Immature natural killer cell (primary cell): ENCODE data around the gene ZNF423. TPM values are rescaled to one million over a fixed set of nuclear protein-coding genes. Genes with fewer than 3 reads are reported as not detected.
"Not testable (repeated sequence)": the region's sequence is repeated elsewhere in the genome, so short reads cannot be mapped to it uniquely, and the experiment has no call there.

Experiments used
- DNase-seq, 3 donors: peaks; one replicate each; pipeline ENCODE4 v3.0.0; 2022; ENCODE audit warnings: mixed read lengths in 1 of 3
- H3K27ac Mint-ChIP-seq, 6 donors: one replicate each; pipeline ENCODE4 v1.8.0; 2020; ENCODE audit warnings: mixed read lengths in 6 of 6, mild to moderate bottlenecking in 5 of 6, inconsistent platforms in 4 of 6, moderate library complexity in 3 of 6
- H3K27me3 Mint-ChIP-seq, 3 donors: one replicate each; pipeline ENCODE4 v1.8.0; 2020 to 2021; ENCODE audit warnings: low read depth in 3 of 3, mild to moderate bottlenecking in 3 of 3, mixed read lengths in 3 of 3, moderate library complexity in 3 of 3, inconsistent platforms in 1 of 3
- H3K36me3 Mint-ChIP-seq, 3 donors: one replicate each; pipeline ENCODE4 v1.8.0; 2020; ENCODE audit warnings: mixed read lengths in 3 of 3, inconsistent platforms in 2 of 3, mild to moderate bottlenecking in 2 of 3
- H3K4me1 Mint-ChIP-seq, 2 donors: one replicate each; pipeline ENCODE4 v1.8.0; 2020; ENCODE audit warnings: inconsistent platforms in 2 of 2, mild to moderate bottlenecking in 2 of 2, mixed read lengths in 2 of 2, moderate library complexity in 1 of 2
- H3K4me3 Mint-ChIP-seq, 5 donors: one replicate each; pipeline ENCODE4 v1.8.0; 2020; ENCODE audit warnings: mild to moderate bottlenecking in 5 of 5, mixed read lengths in 5 of 5, inconsistent platforms in 3 of 5, moderate library complexity in 3 of 5
- H3K9me3 Mint-ChIP-seq, 6 donors: one replicate each; pipeline ENCODE4 v1.8.0; 2020; ENCODE audit warnings: mild to moderate bottlenecking in 6 of 6, mixed read lengths in 6 of 6, inconsistent platforms in 4 of 6, moderate library complexity in 3 of 6
- polyA plus RNA-seq, 3 donors: library from polyadenylated mRNA; unstranded; fragments of 300-500 nt; fragmentation: Illumina TruSeq; gene quantifications; one replicate each; pipeline ENCODE4 v1.2.3, GENCODE V29; 2021

ZNF423 gene
- polyA plus RNA-seq, 3 donors from 2014 or later = not detected

DNA sequence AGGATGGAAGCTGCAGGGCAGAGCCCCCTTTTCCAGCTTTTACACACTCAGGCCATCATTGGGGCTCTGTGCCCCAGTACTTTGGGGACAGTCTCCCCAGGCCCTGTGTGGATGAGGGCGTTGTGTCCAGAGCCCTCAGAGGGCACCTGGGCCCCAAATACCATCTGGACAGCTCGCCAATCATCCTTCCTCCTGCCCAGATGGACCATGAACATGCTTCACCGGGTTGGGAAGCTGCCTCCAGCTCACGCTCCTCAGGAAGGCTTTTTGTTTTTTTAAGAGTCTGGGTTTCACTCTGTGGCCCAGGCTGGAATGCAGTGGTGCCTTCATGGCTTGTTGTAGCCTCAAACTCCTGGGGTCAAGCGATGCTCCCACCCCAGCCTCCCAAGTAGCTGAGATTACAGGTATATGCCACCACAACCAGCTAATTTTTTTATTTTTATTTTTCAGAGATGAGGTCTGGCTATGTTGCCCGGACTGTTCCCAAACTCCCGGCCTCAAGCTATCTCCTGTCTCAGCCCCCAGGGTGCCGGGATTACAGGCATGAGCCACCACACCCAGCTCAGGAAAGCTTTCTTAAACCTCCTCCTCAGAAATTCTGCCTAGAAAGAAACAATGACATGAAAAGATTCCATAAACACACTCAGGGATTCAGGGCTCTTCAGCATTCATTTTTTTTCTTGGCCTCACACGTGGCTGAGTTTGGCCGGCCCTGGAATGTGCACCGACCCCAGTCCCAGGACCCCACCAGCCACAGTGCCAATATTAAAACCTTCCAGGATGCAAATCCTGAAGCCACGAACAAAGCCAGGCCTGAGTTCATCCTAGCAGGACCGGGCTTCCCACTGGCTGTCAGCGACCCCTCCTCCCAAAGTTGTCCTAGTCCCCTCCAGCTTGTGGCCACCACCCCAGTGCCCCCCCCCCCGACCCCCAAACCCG, 27.4 kb upstream of the ZNF423 start:
- peaks cover 2 to 8% (median 4%) of the 10 kb centered on the region in 3 donors for H3K27me3 Mint-ChIP-seq
- DNase-seq = no peak
- no peak overlapping the region for H3K27ac Mint-ChIP-seq
- H3K36me3 Mint-ChIP-seq = no peaks in the 10 kb centered on the region
- no peaks in the 10 kb centered on the region for H3K9me3 Mint-ChIP-seq
- no peak overlapping the region for H3K4me3 Mint-ChIP-seq
- no peaks in the 10 kb centered on the region for H3K4me1 Mint-ChIP-seq

DNA sequence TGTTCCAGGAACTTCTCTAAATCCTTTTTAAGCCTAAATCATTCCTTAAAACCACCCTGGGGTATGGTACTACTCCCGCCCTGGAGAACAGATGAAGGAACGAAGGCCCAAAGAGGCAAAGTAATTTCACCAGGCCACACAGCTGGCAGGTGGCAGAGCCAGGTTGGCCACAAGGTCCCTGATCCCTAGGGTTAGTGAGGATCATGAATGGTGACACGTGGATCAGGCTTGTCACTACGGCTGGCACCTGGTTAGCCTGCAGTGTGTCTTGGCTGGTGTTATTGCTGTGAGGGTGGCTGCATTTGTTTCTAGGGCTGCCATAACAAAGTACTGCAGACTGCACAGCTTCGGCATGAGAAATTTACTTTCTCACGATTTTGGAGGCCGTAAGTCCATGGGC, 26.0 kb upstream of the ZNF423 start:
- no peak for DNase-seq
- Mint-ChIP-seq H3K36me3 (no peaks in the 10 kb centered on the region), H3K27ac (no peak overlapping the region), H3K27me3 (peaks cover 2 to 10% (median 9%) of the 10 kb centered on the region in 3 donors), H3K9me3 (peaks cover 0 to 3% (median 0%) of the 10 kb centered on the region in 6 donors), H3K4me1 (no peaks in the 10 kb centered on the region), H3K4me3 (no peak overlapping the region)

DNA sequence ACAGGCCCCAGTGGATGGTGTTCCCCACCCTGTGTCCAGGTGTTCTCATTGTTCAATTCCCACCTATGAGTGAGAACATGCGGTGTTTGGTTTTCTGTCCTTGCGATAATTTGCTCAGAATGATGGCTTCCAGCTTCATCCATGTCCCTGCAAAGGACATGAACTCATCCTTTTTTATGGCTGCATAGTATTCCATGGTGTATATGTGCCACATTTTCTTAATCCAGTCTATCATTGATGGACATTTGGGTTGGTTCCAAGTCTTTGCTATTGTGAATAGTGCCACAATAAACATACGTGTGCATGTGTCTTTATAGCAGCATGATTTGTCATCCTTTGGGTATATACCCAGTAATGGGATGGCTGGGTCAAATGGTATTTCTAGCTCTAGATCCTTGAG, 22.6 kb upstream of the ZNF423 start:
- H3K4me3 Mint-ChIP-seq, H3K27ac Mint-ChIP-seq, H3K9me3 Mint-ChIP-seq, DNase-seq, H3K36me3 Mint-ChIP-seq, H3K4me1 Mint-ChIP-seq: not testable (repeated sequence)
- peaks cover 3 to 11% (median 10%) of the 10 kb centered on the region in 3 donors for H3K27me3 Mint-ChIP-seq

DNA sequence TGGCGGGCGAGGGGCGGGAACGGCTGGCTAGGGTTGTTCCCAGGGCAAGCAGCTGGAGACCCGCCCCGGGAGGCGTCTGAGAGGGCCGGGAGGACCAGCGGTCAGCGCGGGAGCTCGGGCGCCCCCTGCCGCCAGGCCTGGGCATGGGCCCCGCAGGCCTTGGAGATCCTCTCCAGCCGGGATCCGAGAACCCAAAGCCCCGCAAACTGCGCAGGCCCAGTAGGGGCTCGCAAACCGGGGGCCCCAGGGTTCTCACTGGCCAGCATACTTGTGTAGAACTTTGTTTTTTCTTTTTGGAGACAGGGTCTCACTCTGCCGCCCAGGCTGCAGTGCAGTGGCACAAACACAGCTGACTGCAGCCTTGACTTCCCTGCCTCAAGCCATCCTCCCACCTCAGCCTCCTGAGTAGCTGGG, 20.8 kb upstream of the ZNF423 start:
- Mint-ChIP-seq H3K9me3 (peaks cover 0 to 3% (median 0%) of the 10 kb centered on the region in 6 donors), H3K27me3 (peaks cover 4 to 11% (median 10%) of the 10 kb centered on the region in 3 donors), H3K4me1 (no peaks in the 10 kb centered on the region), H3K36me3 (no peaks in the 10 kb centered on the region), H3K4me3 (no peak overlapping the region), H3K27ac (no peak overlapping the region)
- DNase-seq = no peak

DNA sequence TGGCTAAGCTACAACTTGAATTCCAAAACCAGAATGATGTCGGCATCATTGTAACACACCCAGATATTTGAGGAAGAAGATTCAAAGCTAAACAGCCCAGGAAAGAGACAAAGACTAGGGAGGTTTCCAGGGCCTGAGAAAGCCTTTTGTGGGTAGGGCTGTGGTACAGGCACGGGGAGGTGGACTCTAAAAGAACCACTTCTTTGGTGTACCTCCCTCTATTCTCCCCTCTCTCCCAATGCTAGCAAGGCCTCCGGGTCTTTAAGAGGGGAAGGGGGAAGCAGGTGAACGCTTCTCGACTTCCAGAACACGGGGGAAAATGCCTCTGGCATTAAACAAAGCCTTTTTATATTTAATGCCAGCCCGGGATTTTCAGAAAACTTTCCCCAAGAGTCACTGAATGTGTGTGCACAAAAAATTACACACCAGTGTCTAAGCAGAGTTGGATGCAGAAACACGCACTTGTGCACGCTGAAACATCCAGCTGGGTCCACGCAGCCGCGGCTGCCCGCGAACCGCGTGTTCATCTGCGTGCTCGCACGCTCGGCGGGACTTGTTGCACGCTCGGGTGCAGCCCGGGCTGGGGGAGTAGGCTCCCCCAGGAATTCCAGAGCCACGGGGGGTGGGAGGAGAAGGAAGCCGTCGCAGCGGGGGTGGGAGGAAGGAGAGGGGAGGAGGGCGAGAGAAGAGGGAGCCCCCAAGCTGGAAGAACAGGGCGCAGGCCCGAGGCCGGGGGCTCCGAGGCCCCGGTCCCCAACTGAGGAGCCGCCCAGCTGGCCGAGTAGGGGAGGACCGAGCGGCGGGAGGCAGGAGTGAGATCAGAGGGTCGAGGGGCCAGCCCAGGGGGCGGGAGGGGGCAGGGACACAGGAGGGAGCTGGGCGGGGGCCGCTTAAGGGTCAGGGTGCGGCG, 20.1 kb upstream of the ZNF423 start:
- peaks cover 0 to 3% (median 0%) of the 10 kb centered on the region in 6 donors for H3K9me3 Mint-ChIP-seq
- H3K36me3 Mint-ChIP-seq = no peaks in the 10 kb centered on the region
- H3K4me1 Mint-ChIP-seq = no peaks in the 10 kb centered on the region
- H3K27me3 Mint-ChIP-seq = peaks cover 4 to 11% (median 10%) of the 10 kb centered on the region in 3 donors
- H3K4me3 Mint-ChIP-seq = no peak overlapping the region
- no peak for DNase-seq
- no peak overlapping the region for H3K27ac Mint-ChIP-seq

DNA sequence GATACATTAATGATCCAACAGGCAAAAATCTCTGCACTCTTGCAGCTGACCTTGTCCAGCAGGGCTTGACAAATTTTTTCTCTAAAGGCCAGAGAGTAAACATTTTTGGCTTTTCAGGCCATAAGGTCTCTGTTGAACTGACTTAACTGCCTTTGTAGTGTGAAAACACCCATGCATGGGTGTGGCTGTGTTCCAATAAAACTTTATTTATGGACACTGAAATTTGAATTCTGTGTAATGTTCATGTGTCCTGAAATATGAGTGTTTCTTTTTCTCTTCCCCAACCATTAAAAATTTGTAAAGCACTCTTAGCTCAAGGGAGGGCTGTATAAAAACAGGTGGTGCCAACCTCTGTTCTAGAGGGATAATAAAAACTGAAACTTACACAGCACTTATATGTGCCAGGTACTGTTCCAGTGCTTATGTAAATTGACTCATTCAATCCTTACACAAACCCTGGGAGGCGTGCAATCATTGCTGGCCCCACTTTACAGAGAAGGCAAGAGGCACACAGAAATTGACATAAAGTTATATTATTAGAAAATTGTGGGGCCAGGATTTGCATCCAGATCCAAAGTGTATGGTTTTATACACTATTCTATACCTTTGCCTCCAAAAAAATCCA, 18.8 kb upstream of the ZNF423 start:
- Mint-ChIP-seq H3K4me1 (no peaks in the 10 kb centered on the region), H3K4me3 (no peak overlapping the region), H3K36me3 (no peaks in the 10 kb centered on the region), H3K9me3 (peaks cover 0 to 3% (median 0%) of the 10 kb centered on the region in 6 donors), H3K27me3 (peaks cover 5 to 11% (median 5%) of the 10 kb centered on the region in 3 donors), H3K27ac (no peak overlapping the region)
- no peak for DNase-seq

DNA sequence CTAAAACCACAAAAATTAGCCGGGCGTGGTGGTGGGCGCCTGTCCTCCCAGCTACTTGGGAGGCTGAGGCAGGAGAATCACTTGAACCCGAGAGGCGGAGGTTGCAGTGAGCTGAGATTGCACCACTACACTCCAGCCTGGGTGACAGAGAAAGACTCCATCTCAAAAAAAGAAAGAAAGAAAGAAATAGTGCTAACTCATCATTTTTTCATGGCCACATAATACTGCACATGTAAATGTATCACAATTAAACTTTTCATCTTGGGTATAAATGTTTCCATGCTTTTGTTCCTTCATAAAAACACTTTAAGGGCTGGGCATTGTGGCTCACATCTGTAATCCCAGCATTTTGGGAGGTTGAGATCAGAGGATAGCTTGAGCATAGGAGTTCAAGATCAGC, 15.9 kb upstream of the ZNF423 start:
- not testable (repeated sequence) for DNase-seq, H3K36me3 Mint-ChIP-seq, H3K27me3 Mint-ChIP-seq, H3K4me1 Mint-ChIP-seq, H3K4me3 Mint-ChIP-seq, H3K9me3 Mint-ChIP-seq, H3K27ac Mint-ChIP-seq

DNA sequence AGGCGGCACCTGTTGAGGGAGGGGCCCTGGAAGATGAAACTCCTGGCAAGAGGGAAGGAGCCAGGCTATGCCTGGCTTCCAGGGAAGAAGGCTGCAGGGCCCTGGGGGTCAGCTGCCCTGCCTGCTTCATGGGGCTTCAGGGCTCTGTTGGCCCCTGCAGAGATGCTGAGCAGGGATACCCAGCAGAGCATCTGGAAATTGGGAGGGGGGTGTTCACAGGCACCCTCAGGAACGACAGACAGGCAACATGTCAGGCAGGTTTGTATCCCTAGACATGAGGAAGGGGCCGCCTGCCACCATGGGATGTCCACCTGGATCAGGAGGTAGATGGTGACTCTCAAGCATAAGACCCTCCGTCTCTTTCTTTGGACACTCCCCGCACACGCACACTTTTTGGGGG, 13.8 kb upstream of the ZNF423 start:
- Mint-ChIP-seq H3K9me3 (no peaks in the 10 kb centered on the region), H3K27me3 (peaks cover 0 to 5% (median 3%) of the 10 kb centered on the region in 3 donors), H3K27ac (no peak overlapping the region), H3K4me1 (no peaks in the 10 kb centered on the region), H3K36me3 (no peaks in the 10 kb centered on the region), H3K4me3 (no peak overlapping the region)
- DNase-seq = no peak

DNA sequence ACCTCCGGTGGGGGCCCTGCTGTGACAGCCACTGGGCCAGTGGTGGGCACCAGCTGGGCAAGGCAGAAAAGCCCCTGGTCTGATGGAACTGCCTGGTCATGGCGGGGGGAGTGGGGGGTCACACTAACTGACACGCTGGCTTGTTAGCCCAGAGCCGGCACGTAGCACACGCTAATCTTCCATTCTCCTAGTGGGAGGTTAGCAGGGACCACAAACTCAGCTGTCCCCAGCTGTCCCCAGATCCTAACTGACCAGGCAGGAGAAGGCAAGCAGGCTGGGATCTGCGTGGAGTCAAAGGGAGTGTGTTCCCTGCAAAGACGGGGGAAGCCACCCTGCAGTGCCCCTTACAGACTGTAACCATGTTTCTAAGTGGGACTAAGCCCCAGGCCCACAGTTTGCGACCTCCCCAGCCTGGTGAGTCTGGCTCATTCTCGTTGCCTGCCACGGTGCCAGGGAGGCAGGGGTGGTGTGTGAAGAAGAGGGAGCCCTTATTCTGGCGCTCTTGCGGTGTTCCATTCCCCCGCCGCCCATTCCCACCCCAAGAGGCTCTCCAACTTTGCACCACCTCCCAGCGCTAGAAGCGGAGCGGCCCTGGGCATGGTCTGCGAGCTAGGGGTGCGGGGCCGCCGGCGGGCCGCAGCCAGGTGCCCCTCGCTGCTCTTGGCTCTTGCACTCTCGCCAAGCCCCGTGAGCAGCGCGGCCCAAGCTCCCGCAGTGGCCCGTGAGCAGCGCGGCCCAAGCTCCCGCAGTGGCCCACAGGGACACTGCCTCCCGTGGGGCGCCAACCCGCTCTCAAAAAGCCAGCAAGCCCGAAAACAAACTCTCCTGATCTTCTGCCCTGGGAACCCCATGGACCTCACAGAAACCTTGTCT, 12.1 kb upstream of the ZNF423 start:
- Mint-ChIP-seq H3K27ac (no peak overlapping the region), H3K4me3 (no peak overlapping the region), H3K27me3 (peaks cover 0 to 3% (median 2%) of the 10 kb centered on the region in 3 donors)

DNA sequence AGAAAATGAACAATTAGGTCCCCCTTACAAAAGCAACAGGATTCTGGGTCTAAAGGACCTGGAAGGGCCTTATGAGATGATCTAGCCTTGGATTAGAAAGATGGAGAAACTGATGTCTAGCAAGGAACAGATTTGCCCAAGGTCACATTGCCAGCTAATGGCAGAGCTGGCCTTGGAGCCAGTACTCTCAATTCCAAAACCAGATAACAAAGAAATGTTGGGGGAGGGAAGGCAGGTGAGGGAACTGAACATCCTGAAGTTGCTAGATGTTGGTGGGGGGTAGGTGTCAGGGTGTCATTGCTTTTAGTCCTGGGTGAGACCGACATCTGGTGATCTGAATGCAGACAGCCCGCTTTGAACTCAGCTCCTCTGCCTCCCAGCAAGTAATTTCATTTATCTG, 11.3 kb upstream of the ZNF423 start:
- H3K4me3 Mint-ChIP-seq = no peak overlapping the region
- H3K27ac Mint-ChIP-seq = no peak overlapping the region
- no peak for DNase-seq
- no peaks in the 10 kb centered on the region for H3K36me3 Mint-ChIP-seq
- H3K4me1 Mint-ChIP-seq = no peaks in the 10 kb centered on the region
- H3K9me3 Mint-ChIP-seq = no peaks in the 10 kb centered on the region
- peaks cover under 1 to 3% (median 2%) of the 10 kb centered on the region in 3 donors for H3K27me3 Mint-ChIP-seq

More for the DNA sequence above, 12.1 kb upstream of the ZNF423 start:
- DNase-seq = no peak
- Mint-ChIP-seq H3K9me3 (no peaks in the 10 kb centered on the region), H3K36me3 (no peaks in the 10 kb centered on the region), H3K4me1 (no peaks in the 10 kb centered on the region)

DNA sequence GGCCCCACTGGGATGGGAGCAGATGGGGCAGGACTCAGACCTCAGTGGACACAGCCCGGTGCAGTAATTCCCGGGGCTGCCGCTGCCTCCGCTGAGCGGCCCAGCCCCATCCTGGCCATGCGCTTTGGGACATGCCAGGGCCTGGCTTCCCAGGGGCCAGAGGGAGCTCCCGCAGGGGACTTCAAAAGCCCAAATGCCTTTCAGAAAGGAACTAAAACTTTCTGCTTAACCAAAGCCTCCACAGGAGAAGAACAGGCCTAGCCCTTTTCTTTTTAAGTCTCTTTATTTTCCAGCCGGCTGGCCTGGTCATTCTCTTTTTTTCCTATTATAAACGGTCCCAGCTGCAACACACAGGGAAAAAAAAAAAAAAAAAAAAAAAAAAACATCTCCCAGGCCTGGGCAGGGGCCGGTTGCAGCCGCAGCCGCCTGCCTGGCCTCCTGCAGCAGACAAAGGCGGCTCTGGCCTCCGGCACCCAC, 10.7 kb upstream of the ZNF423 start:
- Mint-ChIP-seq H3K27me3 (peaks cover 2 to 3% (median 3%) of the 10 kb centered on the region in 3 donors), H3K36me3 (no peaks in the 10 kb centered on the region), H3K27ac (no peak overlapping the region), H3K9me3 (no peaks in the 10 kb centered on the region), H3K4me3 (no peak overlapping the region), H3K4me1 (no peaks in the 10 kb centered on the region)
- DNase-seq = no peak

DNA sequence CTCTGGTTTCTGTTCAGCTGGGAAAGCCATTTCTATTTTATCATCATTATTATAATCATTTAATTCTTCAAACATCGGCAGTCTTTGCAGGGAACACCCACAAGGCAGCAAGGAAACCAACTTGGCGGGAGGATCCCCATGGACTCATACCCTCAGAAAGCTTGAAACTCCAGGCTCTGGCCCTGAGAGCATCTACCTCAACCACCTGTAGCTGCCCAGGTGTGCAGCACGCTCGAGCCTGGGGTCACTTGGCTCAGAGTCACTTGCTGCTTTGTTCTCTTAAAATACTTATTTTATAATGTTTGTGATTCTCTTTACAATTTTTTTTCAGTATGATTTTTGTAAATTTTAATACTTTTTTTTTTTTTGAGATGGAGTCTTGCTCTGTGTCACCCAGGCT, 6.8 kb upstream of the ZNF423 start:
- DNase-seq = no peak
- no peaks in the 10 kb centered on the region for H3K9me3 Mint-ChIP-seq
- no peak overlapping the region for H3K4me3 Mint-ChIP-seq
- no peaks in the 10 kb centered on the region for H3K36me3 Mint-ChIP-seq
- peaks cover 4 to 8% of the 10 kb centered on the region in 2 donors for H3K4me1 Mint-ChIP-seq
- no peak overlapping the region for H3K27ac Mint-ChIP-seq
- H3K27me3 Mint-ChIP-seq = peaks cover 1 to 15% (median 7%) of the 10 kb centered on the region in 3 donors

DNA sequence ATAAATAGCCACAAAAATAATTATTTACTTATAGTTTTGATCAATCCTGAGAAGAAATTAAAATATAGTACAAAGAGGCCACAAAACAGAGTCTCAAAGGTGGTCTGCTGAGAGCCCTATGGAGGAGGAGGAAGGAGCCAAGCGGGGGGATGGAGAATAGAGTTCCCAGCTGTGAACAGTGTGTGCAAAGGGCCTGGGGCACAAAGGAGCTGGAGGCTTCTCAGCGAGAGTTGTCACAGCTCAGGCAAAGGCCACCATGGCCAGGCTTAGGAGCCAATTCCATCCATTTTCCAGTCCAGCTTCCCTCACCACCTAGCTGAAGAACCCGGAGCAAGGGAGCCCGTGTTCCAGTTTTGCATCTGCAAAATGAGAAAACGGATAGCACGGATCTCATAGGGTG, 5.4 kb upstream of the ZNF423 start:
- Mint-ChIP-seq H3K4me1 (peaks cover 8 to 12% of the 10 kb centered on the region in 2 donors), H3K4me3 (no peak overlapping the region), H3K36me3 (no peaks in the 10 kb centered on the region), H3K9me3 (no peaks in the 10 kb centered on the region), H3K27me3 (peaks cover 1 to 21% (median 12%) of the 10 kb centered on the region in 3 donors), H3K27ac (no peak overlapping the region)
- DNase-seq = no peak
